Colonic mucosa (tissue), 4 donors: ENCODE results near the gene ANO1. TPM values are rescaled to one million over a fixed set of nuclear protein-coding genes. Genes with fewer than 3 reads are reported as not detected.

ENCODE experiments used
- DNase-seq: peaks from one replicate; pipeline ENCODE4 v3.0.0-alpha.2; 2020
- H3K27ac ChIP-seq: fragments of 200-600 bp; one replicate; pipeline ENCODE4 v1.8.0; 2021
- H3K27me3 ChIP-seq: fragments of 200-600 bp; one replicate; pipeline ENCODE4 v1.8.0; 2021
- H3K36me3 ChIP-seq: fragments of 200-600 bp; one replicate; pipeline ENCODE4 v1.8.0; 2021
- H3K4me1 ChIP-seq: fragments of 200-600 bp; one replicate; pipeline ENCODE4 v1.8.0; 2021; ENCODE audit warnings: mild to moderate bottlenecking
- H3K4me3 ChIP-seq: fragments of 200-600 bp; one replicate; pipeline ENCODE4 v1.8.0; 2021
- H3K9ac ChIP-seq, 2 donors: one replicate each; pipeline ENCODE4 v1.7.0; 2013; ENCODE audit warnings: control low read depth in 2 of 2, low read depth in 2 of 2, low read length in 2 of 2
- H3K9me3 ChIP-seq: fragments of 200-600 bp; one replicate; pipeline ENCODE4 v1.8.0; 2021
- intact Hi-C: fragments of 100-400 bp; cut with DNase I; formaldehyde crosslinking; loops from one replicate; pipeline ENCODE4 v1.14.1; 2022
- total RNA-seq, 2 donors: library from RNA; stranded (reverse); fragmentation: NEBNext Ultra II Directional in 1 of 2; extraction: Animal tissue kit (Norgen Biotek cat#: 25700) in 1 of 2; gene quantifications; one replicate each; pipeline ENCODE4 v1.2.1, GENCODE V29; 2021
- TF ChIP-seq, protein P1 (sequence below): fragments of 200-600 bp; IDR thresholded peaks from one replicate; pipeline ENCODE4 v1.8.0; 2022; ENCODE audit warnings: antibody characterized with exemption, mild to moderate bottlenecking
- donor health status: healthy.
- donor health status: DM: no; HTN: no; CAD: no.
- donor health status: DM: no; HTN: no; CAD: no.

ANO1 gene
- total RNA-seq, 2 donors from 2014 or later, result 8.3 to 16.4 TPM

DNA sequence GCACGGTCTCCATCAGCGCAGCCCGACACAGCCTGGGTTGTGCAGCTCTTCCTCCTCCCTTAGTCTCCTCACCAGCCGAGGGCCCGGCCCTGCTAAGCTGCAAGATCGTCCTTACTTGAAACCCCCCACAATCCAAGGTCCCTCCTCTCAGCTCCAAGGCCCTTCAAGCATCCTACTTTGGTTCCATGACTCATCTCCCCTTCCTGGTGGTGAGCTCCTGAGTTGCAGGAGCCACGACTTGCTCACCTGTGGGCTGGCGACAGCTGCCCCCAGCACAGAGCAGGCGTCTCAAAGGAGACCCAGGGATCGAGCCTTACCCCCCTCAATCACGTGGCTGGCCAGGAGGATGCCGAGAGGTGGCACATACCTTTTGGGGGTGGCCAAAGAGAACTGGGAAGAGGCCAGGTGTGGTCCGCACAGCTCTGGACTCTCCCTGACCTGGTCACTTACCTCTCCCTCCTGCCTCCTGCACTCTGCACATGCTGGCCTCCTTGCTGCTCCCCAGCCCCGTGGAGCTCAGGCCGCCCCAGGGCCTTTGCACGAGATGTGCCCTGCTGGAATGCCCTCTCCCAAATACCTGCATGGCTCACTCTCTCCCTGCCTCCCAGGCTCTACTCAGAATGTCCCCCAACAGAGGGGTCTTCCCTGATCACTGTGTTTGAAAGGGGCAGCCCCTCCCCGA, 89.7 kb downstream of the ANO1 start:
- H3K4me1 ChIP-seq, result no peaks in the 10 kb centered on the region
- TF ChIP-seq, protein P1, sequence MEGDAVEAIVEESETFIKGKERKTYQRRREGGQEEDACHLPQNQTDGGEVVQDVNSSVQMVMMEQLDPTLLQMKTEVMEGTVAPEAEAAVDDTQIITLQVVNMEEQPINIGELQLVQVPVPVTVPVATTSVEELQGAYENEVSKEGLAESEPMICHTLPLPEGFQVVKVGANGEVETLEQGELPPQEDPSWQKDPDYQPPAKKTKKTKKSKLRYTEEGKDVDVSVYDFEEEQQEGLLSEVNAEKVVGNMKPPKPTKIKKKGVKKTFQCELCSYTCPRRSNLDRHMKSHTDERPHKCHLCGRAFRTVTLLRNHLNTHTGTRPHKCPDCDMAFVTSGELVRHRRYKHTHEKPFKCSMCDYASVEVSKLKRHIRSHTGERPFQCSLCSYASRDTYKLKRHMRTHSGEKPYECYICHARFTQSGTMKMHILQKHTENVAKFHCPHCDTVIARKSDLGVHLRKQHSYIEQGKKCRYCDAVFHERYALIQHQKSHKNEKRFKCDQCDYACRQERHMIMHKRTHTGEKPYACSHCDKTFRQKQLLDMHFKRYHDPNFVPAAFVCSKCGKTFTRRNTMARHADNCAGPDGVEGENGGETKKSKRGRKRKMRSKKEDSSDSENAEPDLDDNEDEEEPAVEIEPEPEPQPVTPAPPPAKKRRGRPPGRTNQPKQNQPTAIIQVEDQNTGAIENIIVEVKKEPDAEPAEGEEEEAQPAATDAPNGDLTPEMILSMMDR, result no peak
- H3K9me3 ChIP-seq, result no peaks in the 10 kb centered on the region
- H3K27ac ChIP-seq, result no peak overlapping the region
- no peak overlapping the region for H3K9ac ChIP-seq
- H3K36me3 ChIP-seq, result no peaks in the 10 kb centered on the region
- no peak overlapping the region for H3K4me3 ChIP-seq
- intact Hi-C loops, result no loop called here
- no peaks in the 10 kb centered on the region for H3K27me3 ChIP-seq
- no peak for DNase-seq

DNA sequence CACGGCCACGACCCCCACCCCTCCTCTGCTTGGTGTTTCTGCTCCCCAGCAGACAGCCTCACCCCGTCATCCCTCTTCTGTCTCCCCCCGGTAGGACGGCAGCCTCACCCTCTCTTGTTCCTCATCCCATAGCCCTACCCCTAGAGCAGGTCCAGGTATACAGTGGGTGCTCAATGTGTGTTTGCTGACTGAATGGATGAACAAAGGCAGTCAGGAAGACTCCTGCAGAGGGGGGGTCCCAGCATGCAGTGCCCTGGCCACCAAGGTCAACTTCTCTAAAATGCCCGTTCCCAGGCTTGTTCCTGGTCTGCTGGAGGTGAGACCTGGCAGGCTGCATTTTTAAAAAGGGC, 90.3 kb downstream of the ANO1 start:
- H3K4me1 ChIP-seq, result no peaks in the 10 kb centered on the region
- H3K36me3 ChIP-seq, result no peaks in the 10 kb centered on the region
- H3K4me3 ChIP-seq, result no peak overlapping the region
- no peak for DNase-seq
- no peak overlapping the region for H3K9ac ChIP-seq
- intact Hi-C loops, result no loop called here
- TF ChIP-seq, protein P1, result no peak
- no peaks in the 10 kb centered on the region for H3K27me3 ChIP-seq
- no peak overlapping the region for H3K27ac ChIP-seq
- H3K9me3 ChIP-seq, result no peaks in the 10 kb centered on the region

DNA sequence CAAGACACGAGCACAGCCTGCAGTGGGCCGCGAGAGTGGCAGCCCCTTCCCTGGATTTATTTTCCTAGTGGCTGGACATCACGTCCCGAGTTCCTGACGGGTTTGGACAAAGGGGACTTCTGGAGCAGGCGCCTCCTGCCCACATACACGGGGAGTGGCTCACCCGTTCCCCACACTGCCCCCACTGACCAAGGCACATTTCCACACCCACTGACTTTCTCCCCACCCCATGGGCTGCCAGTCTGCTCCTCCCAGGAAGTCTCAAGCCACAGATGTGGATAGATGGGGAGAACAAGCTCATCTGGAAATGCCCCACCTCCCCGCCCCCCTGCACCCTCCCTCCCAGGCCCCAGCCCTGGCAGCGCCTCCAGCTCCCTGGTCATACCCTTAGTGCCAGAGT, 91.0 kb downstream of the ANO1 start:
- no peak overlapping the region for H3K27ac ChIP-seq
- no peaks in the 10 kb centered on the region for H3K36me3 ChIP-seq
- H3K4me3 ChIP-seq, result no peak overlapping the region
- H3K9ac ChIP-seq, result no peak overlapping the region
- H3K9me3 ChIP-seq, result no peaks in the 10 kb centered on the region
- intact Hi-C loops, result no loop called here
- TF ChIP-seq, protein P1, result no peak
- H3K4me1 ChIP-seq, result no peaks in the 10 kb centered on the region
- no peaks in the 10 kb centered on the region for H3K27me3 ChIP-seq
- no peak for DNase-seq

DNA sequence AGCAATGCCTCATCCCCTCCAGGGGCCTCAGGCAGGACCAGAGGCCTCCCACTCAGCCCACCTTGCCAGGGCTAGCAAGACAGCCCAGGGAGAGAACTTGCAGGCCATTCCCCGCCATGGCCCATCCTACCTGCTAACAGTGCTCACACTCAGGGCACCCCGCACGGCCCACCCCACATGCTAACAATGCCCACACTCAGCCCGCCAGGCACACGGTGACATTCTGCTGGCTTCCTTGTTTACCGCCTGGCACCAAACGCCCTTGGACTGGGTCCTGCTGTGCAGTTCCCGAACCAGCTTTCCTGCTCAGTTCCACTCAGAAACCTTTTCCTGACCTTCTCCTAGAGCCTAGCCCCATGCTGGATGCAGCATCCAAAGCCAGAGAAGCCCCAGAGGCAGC, 91.5 kb downstream of the ANO1 start:
- Histone ChIP-seq H3K27ac (no peak overlapping the region), H3K4me1 (no peaks in the 10 kb centered on the region), H3K27me3 (no peaks in the 10 kb centered on the region), H3K36me3 (no peaks in the 10 kb centered on the region), H3K9ac (no peak overlapping the region), H3K9me3 (no peaks in the 10 kb centered on the region), H3K4me3 (no peak overlapping the region)
- DNase-seq, result no peak
- intact Hi-C loops, result no loop called here
- TF ChIP-seq, protein P1, result no peak

DNA sequence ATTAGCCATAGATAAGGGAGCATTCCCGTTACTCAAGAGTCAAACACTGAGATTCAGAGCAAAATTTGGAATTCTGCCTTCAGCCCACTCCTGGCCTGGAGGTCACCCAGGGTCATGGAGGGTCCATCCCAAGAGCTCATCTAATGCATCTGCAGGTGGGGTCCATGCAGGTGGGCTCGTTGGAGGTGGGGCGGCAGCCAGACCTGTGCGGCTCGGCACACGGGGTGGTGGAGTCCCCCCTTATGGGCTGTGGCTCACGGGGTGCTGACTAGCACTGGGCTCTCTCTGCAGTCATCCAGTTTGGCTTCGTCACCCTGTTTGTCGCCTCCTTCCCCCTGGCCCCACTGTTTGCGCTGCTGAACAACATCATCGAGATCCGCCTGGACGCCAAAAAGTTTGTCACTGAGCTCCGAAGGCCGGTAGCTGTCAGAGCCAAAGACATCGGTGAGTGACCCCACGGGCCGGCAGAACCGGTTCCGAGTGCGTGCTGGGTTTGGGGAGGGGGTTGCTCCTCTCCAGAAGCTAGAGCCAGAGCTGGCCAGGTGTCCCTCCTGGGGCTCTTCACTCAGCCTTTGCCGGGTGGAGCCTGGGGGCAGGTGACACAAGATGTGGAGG, 92.6 kb downstream of the ANO1 start:
- intact Hi-C loops, result no loop called here
- Histone ChIP-seq H3K4me1 (no peaks in the 10 kb centered on the region), H3K9ac (no peak overlapping the region), H3K27ac (no peak overlapping the region), H3K4me3 (no peak overlapping the region), H3K9me3 (no peaks in the 10 kb centered on the region), H3K27me3 (no peaks in the 10 kb centered on the region), H3K36me3 (no peaks in the 10 kb centered on the region)
- TF ChIP-seq, protein P1, result no peak
- DNase-seq, result no peak
